ENCODE data around the gene TNS1. TPM values are rescaled to one million over a fixed set of nuclear protein-coding genes. Genes with fewer than 3 reads are reported as not detected.

The TNS1 gene
- polyA plus RNA-seq, 3 donors, result 0.26 to 1.6 (median 1.5) TPM

DNA sequence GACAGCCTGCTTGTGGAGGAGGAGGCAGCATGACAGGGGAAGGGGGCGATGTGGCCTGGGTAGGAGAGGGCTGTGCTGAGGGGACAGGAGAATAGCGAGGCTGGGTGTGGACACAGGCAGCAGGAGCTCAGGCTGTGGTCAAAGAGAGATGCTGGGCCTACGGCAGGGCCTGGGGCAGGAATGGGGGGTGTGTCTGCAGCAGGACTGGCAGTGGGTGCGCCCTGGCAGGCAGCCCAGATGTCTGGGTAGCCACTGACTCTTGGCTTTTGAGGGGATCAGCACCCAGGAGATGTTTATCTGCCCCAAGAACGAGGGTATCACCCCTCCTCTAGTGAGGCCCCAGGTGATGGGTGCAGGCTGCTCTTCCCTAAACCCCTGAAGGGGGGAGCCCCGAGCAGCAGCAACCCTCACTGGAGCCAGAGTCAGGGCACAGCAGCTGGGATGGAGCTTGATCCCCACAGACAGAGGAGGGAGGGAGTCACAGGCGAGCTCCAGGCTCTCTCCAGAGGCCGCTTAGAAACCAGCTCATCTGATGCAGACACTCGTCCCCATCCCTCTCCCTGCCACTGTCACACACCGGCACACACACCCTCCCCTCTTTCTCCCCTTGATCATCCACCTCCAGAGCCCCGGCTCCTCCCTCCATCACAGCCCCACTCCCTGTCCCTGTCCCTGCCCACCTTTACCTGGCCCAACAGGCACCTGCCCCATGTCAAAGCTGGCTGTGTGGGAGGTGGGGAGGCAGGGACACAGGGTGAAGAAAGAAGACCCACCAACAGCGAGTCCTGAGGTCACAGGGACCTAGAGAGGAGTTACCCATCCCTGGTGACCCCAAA, 29.8 kb upstream of the TNS1 start:
- TF ChIP-seq, protein P1, sequence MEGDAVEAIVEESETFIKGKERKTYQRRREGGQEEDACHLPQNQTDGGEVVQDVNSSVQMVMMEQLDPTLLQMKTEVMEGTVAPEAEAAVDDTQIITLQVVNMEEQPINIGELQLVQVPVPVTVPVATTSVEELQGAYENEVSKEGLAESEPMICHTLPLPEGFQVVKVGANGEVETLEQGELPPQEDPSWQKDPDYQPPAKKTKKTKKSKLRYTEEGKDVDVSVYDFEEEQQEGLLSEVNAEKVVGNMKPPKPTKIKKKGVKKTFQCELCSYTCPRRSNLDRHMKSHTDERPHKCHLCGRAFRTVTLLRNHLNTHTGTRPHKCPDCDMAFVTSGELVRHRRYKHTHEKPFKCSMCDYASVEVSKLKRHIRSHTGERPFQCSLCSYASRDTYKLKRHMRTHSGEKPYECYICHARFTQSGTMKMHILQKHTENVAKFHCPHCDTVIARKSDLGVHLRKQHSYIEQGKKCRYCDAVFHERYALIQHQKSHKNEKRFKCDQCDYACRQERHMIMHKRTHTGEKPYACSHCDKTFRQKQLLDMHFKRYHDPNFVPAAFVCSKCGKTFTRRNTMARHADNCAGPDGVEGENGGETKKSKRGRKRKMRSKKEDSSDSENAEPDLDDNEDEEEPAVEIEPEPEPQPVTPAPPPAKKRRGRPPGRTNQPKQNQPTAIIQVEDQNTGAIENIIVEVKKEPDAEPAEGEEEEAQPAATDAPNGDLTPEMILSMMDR (IDR thresholded peaks at IDR 0.05), result no peak
- H3K36me3 ChIP-seq (replicated peaks in 1 of 2; ENCODE audit: control insufficient read depth in 1 of 2, insufficient read depth in 2 of 2, low read length in 2 of 2), result no peaks in the 10 kb centered on the region
- no peak overlapping the region for H3K27ac ChIP-seq (ENCODE audit: low read depth in 1 of 2, low read length in 2 of 2)
- peaks cover 46 to 52% of the 10 kb centered on the region in 2 donors for H3K4me1 ChIP-seq (ENCODE audit: control insufficient read depth in 1 of 2, insufficient read depth in 2 of 2, low read length in 2 of 2)
- intact Hi-C loops (cut with micrococcal nuclease), result loop anchor here (5.0 kb wide), 2 partner anchors 35 to 40 kb away; partner anchors contain the start of gene RUFY4 (in 1 of the 2)
- no peak overlapping the region for H2AFZ ChIP-seq (ENCODE audit: insufficient read depth, low read depth, low read length, poor library complexity, severe bottlenecking)
- no peak overlapping the region for H3K4me2 ChIP-seq (replicated peaks; ENCODE audit: extremely low read depth, low read length, poor library complexity, severe bottlenecking)
- Mint-ChIP-seq H3K27ac (peak overlapping the region in 3 of 7 donors; percentile 8 to 38 (median 37)), H3K4me3 (peak overlapping the region in 1 of 2 donors; percentile 90), H3K27me3 (ENCODE audit: low read depth in 3 of 3) (peaks cover 0 to 10% (median 2%) of the 10 kb centered on the region in 3 donors), H3K9me3 (no peaks in the 10 kb centered on the region), H3K4me1 (peaks cover 45% of the 10 kb centered on the region), H3K36me3 (peaks cover 0 to 4% of the 10 kb centered on the region in 2 donors)
- H3K27me3 ChIP-seq (ENCODE audit: control insufficient read depth in 2 of 2, insufficient read depth in 2 of 2, low read length in 2 of 2), result no peaks in the 10 kb centered on the region
- 73% methylated on average over 6 of the region's 12 CpGs for WGBS (ENCODE audit: insufficient coverage)
- H3K4me3 ChIP-seq (replicated peaks in 1 of 3; ENCODE audit: low read depth in 2 of 3, low read length in 3 of 3), result no peak overlapping the region
- no peaks in the 10 kb centered on the region for H4K20me1 ChIP-seq (ENCODE audit: insufficient read depth, low read length)
- H3K9ac ChIP-seq (ENCODE audit: insufficient read depth, low read length, poor library complexity, severe bottlenecking), result no peak overlapping the region
- DNase-seq, result no peak
- peaks cover 36% of the 10 kb centered on the region for H3K79me2 ChIP-seq (ENCODE audit: insufficient read depth, low read length)
- no peaks in the 10 kb centered on the region for H3K9me3 ChIP-seq (replicated peaks in 1 of 2; ENCODE audit: control insufficient read depth in 1 of 2, insufficient read depth in 1 of 2, low read length in 2 of 2)

DNA sequence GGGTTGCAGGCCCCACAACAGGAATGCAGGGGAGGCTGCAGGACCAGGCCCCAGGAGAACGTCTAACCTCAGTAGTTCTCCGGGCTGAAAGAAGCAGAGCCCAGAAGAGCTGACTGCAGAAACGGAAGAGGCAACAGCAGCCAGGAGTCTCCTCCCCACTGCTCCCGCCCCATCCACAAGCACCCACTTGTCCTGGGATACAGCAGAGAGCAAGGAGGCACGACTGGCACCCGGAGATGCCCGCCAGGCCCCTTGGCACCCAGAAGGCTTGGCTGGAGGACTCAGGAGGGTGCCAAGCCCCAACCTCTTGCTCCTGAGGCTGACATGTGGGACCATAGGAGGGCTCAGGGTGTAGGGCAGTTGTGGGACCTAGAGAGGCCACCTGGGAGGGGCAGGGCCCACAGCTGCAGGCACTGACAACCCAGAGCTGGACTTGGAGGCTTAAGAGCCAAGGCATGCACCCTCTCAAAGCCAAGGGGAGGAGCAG, 29.0 kb upstream of the TNS1 start:
- intact Hi-C loops (cut with micrococcal nuclease), result loop anchor here (5.0 kb wide), 2 partner anchors 35 to 40 kb away; partner anchors contain the start of gene RUFY4 (in 1 of the 2)
- WGBS (ENCODE audit: insufficient coverage), result 98% methylated on average over 6 of the region's 7 CpGs
- TF ChIP-seq, protein P1 (IDR thresholded peaks at IDR 0.05), result no peak
- Histone ChIP-seq H3K4me2 (replicated peaks; ENCODE audit: extremely low read depth, low read length, poor library complexity, severe bottlenecking) (no peak overlapping the region), H3K4me3 (replicated peaks in 1 of 3; ENCODE audit: low read depth in 2 of 3, low read length in 3 of 3) (no peak overlapping the region), H3K79me2 (ENCODE audit: insufficient read depth, low read length) (peaks cover 32% of the 10 kb centered on the region), H2AFZ (ENCODE audit: insufficient read depth, low read depth, low read length, poor library complexity, severe bottlenecking) (no peak overlapping the region), H3K9me3 (replicated peaks in 1 of 2; ENCODE audit: control insufficient read depth in 1 of 2, insufficient read depth in 1 of 2, low read length in 2 of 2) (no peaks in the 10 kb centered on the region), H3K36me3 (replicated peaks in 1 of 2; ENCODE audit: control insufficient read depth in 1 of 2, insufficient read depth in 2 of 2, low read length in 2 of 2) (no peaks in the 10 kb centered on the region), H3K4me1 (ENCODE audit: control insufficient read depth in 1 of 2, insufficient read depth in 2 of 2, low read length in 2 of 2) (peaks cover 45 to 49% of the 10 kb centered on the region in 2 donors), H4K20me1 (ENCODE audit: insufficient read depth, low read length) (no peaks in the 10 kb centered on the region), H3K9ac (ENCODE audit: insufficient read depth, low read length, poor library complexity, severe bottlenecking) (no peak overlapping the region), H3K27me3 (ENCODE audit: control insufficient read depth in 2 of 2, insufficient read depth in 2 of 2, low read length in 2 of 2) (no peaks in the 10 kb centered on the region), H3K27ac (ENCODE audit: low read depth in 1 of 2, low read length in 2 of 2) (no peak overlapping the region)
- Mint-ChIP-seq H3K4me3 (no peak overlapping the region), H3K9me3 (no peaks in the 10 kb centered on the region), H3K27ac (peak overlapping the region in 1 of 7 donors; percentile 8), H3K36me3 (peaks cover 0 to 4% of the 10 kb centered on the region in 2 donors), H3K4me1 (peaks cover 43% of the 10 kb centered on the region), H3K27me3 (ENCODE audit: low read depth in 3 of 3) (peaks cover 0 to 10% (median 3%) of the 10 kb centered on the region in 3 donors)
- no peak for DNase-seq

Measured in CD14-positive monocyte (primary cell).